ENCODE results near the gene RBM4B. TPM values are rescaled to one million over a fixed set of nuclear protein-coding genes. Genes with fewer than 3 reads are reported as not detected.

The RBM4B gene
- total and polyA plus RNA-seq, 2 of the 13 experiments (the other 11 are each of a cell fraction or from before 2014, with no cell fraction given), result 25.8 to 32.4 TPM

DNA sequence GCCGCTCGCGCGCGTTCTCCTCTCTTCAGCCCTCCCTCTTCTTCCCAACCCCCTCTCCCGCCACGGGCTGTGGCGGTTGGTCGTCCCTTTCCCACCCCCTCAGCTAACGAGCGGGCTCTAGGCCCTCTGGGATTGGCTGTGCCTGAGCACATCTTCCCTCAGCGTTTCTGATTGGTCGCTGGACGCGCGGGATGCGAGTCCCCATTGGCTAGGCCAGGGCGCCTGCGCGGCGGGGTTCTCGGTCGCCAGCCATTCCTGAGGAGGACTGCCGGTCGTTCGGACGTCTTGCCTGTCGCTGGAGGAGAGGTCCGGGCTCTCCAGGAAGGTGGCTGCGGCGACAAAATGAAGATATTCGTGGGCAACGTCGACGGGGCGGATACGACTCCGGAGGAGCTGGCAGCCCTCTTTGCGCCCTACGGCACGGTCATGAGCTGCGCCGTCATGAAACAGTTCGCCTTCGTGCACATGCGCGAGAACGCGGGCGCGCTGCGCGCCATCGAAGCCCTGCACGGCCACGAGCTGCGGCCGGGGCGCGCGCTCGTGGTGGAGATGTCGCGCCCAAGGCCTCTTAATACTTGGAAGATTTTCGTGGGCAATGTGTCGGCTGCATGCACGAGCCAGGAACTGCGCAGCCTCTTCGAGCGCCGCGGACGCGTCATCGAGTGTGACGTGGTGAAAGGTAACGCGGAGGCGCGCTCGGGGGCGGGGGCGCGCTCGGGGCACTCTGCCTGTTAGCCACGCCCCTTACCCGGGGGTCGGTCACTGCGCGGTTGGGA lies 61.1 kb downstream of the RBM4B start, which contains the start of gene RBM14 (continued):
- peak; percentile 91 for TF ChIP-seq ZNF724P (CRISPR knock-in tag; IDR thresholded peaks at IDR 0.05; ENCODE audit: borderline replicate concordance)
- TF ChIP-seq RBM39 (IDR thresholded peaks at IDR 0.05; ENCODE audit: low read depth, low read length, poor library complexity, severe bottlenecking), result peak; percentile 81
- TF ChIP-seq ZNF367 (CRISPR knock-in tag; IDR thresholded peaks at IDR 0.05; ENCODE audit: borderline replicate concordance), result peak; percentile 29; the same call in 1 of the 2 replicates
- TF ChIP-seq, protein P1, sequence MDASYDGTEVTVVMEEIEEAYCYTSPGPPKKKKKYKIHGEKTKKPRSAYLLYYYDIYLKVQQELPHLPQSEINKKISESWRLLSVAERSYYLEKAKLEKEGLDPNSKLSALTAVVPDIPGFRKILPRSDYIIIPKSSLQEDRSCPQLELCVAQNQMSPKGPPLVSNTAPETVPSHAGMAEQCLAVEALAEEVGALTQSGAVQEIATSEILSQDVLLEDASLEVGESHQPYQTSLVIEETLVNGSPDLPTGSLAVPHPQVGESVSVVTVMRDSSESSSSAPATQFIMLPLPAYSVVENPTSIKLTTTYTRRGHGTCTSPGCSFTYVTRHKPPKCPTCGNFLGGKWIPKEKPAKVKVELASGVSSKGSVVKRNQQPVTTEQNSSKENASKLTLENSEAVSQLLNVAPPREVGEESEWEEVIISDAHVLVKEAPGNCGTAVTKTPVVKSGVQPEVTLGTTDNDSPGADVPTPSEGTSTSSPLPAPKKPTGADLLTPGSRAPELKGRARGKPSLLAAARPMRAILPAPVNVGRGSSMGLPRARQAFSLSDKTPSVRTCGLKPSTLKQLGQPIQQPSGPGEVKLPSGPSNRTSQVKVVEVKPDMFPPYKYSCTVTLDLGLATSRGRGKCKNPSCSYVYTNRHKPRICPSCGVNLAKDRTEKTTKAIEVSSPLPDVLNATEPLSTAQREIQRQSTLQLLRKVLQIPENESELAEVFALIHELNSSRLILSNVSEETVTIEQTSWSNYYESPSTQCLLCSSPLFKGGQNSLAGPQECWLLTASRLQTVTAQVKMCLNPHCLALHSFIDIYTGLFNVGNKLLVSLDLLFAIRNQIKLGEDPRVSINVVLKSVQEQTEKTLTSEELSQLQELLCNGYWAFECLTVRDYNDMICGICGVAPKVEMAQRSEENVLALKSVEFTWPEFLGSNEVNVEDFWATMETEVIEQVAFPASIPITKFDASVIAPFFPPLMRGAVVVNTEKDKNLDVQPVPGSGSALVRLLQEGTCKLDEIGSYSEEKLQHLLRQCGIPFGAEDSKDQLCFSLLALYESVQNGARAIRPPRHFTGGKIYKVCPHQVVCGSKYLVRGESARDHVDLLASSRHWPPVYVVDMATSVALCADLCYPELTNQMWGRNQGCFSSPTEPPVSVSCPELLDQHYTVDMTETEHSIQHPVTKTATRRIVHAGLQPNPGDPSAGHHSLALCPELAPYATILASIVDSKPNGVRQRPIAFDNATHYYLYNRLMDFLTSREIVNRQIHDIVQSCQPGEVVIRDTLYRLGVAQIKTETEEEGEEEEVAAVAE (CRISPR knock-in tag; IDR thresholded peaks at IDR 0.05; ENCODE audit: borderline replicate concordance), result peak; percentile 94; the same call in 1 of the 2 replicates
- peak; percentile 66; the same call in 1 of the 2 replicates for TF ChIP-seq TP53 (CRISPR knock-in tag; conservative IDR thresholded peaks at IDR 0.05)
- TF ChIP-seq ZNF558 (CRISPR knock-in tag; IDR thresholded peaks at IDR 0.05; ENCODE audit: borderline replicate concordance), result no peak
- 0 out of 2 replicates have a peak, but pooled peaks have one; percentile 4 for TF ChIP-seq SRF (IDR thresholded peaks at IDR 0.05; ENCODE audit: low read depth, low read length)
- peak; percentile 89; the same call in 1 of the 2 replicates for TF ChIP-seq MAZ (IDR thresholded peaks at IDR 0.05; ENCODE audit: borderline replicate concordance, low read depth, low read length)
- no peak for TF ChIP-seq MAZ (CRISPR knock-in tag; IDR thresholded peaks at IDR 0.05; ENCODE audit: low read depth)
- peak; percentile 92; the same call in 1 of the 2 replicates for TF ChIP-seq KLF12 (CRISPR knock-in tag; IDR thresholded peaks at IDR 0.05; ENCODE audit: borderline replicate concordance)
- TF ChIP-seq, protein P2, sequence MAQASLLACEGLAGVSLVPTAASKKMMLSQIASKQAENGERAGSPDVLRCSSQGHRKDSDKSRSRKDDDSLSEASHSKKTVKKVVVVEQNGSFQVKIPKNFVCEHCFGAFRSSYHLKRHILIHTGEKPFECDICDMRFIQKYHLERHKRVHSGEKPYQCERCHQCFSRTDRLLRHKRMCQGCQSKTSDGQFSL (CRISPR knock-in tag; IDR thresholded peaks at IDR 0.05), result peak; percentile 73
- TF ChIP-seq SATB2 (CRISPR knock-in tag; IDR thresholded peaks at IDR 0.05), result peak; percentile 25; the same call in 1 of the 2 replicates
- TF ChIP-seq MEIS2 (CRISPR knock-in tag; IDR thresholded peaks at IDR 0.05), result peak; percentile 71
- TF ChIP-seq HNRNPUL1 (IDR thresholded peaks at IDR 0.05; ENCODE audit: low read depth, low read length), result 0 out of 2 replicates have a peak, but pooled peaks have one; percentile 16
- TF ChIP-seq ZNF781 (CRISPR knock-in tag; IDR thresholded peaks at IDR 0.05; ENCODE audit: borderline replicate concordance, not compliant biosample characterization), result peak; percentile 71
- peak; percentile 63 for TF ChIP-seq ZBTB38 (CRISPR knock-in tag; IDR thresholded peaks at IDR 0.05)
- 0 out of 2 replicates have a peak, but pooled peaks have one; percentile 32 for TF ChIP-seq ZSCAN22 (CRISPR knock-in tag; IDR thresholded peaks at IDR 0.05)
- TF ChIP-seq, protein P3, sequence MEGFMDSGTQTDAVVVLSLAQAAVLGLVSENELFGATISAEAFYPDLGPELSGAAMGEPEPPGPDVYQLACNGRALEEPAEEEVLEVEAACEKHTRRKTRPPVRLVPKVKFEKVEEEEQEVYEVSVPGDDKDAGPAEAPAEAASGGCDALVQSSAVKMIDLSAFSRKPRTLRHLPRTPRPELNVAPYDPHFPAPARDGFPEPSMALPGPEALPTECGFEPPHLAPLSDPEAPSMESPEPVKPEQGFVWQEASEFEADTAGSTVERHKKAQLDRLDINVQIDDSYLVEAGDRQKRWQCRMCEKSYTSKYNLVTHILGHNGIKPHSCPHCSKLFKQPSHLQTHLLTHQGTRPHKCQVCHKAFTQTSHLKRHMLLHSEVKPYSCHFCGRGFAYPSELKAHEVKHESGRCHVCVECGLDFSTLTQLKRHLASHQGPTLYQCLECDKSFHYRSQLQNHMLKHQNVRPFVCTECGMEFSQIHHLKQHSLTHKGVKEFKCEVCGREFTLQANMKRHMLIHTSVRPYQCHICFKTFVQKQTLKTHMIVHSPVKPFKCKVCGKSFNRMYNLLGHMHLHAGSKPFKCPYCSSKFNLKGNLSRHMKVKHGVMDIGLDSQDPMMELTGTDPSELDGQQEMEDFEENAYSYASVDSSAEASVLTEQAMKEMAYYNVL (CRISPR knock-in tag; IDR thresholded peaks at IDR 0.05; ENCODE audit: borderline replicate concordance), result no peak; the same call in 1 of the 2 replicates
- TF ChIP-seq JARID2 (CRISPR knock-in tag; IDR thresholded peaks at IDR 0.05; ENCODE audit: insufficient replicate concordance), result peak; percentile 2
- peak; percentile 80 for TF ChIP-seq ZNF589 (CRISPR knock-in tag; conservative IDR thresholded peaks at IDR 0.05)
- peak; percentile 79 for TF ChIP-seq ZMYM4 (CRISPR knock-in tag; IDR thresholded peaks at IDR 0.05)

Measured in HepG2 (cell line).